CD14-positive monocyte (primary cell): ENCODE measurements around the gene RNF19B. TPM values are rescaled to one million over a fixed set of nuclear protein-coding genes. Genes with fewer than 3 reads are reported as not detected.

ENCODE experiments used
- DNase-seq, 3 donors: peaks; one replicate each; pipeline ENCODE4 v3.0.0-alpha.2; 2011 to 2022
- H2AFZ ChIP-seq: 2 replicates; pipeline ENCODE4 v1.6.0; 2012; ENCODE audit warnings: mild to moderate bottlenecking, low read depth, low read length, inconsistent platforms; ENCODE audit not compliant: insufficient read depth, poor library complexity, severe bottlenecking
- H3K27ac ChIP-seq, 2 donors: 1 replicate in 1 of 2; 2 replicates in 1 of 2; pipeline ENCODE4 v1.5.1; 2012 to 2013; ENCODE audit warnings: low read length in 2 of 2, control low read depth in 1 of 2, inconsistent platforms in 1 of 2, low read depth in 1 of 2, mild to moderate bottlenecking in 1 of 2
- H3K27me3 ChIP-seq, 2 donors: one replicate each; pipeline versions ENCODE4 v1.6.0 to v1.6.1; 2011 to 2013; ENCODE audit warnings: low read length in 2 of 2; ENCODE audit not compliant: control insufficient read depth in 2 of 2, insufficient read depth in 2 of 2
- H3K36me3 ChIP-seq, 2 donors: replicated peaks in 1 of 2; 1 replicate in 1 of 2; 2 replicates in 1 of 2; pipeline versions ENCODE4 v1.5.1 to v1.6.1; 2012 to 2013; ENCODE audit warnings: low read length in 2 of 2, control low read depth in 1 of 2, inconsistent platforms in 1 of 2, mild to moderate bottlenecking in 1 of 2; ENCODE audit not compliant: insufficient read depth in 2 of 2, control insufficient read depth in 1 of 2
- H3K4me1 ChIP-seq, 2 donors: 1 replicate in 1 of 2; 2 replicates in 1 of 2; pipeline versions ENCODE4 v1.5.1 to v1.6.1; 2012 to 2013; ENCODE audit warnings: low read length in 2 of 2, control low read depth in 1 of 2, inconsistent platforms in 1 of 2, mild to moderate bottlenecking in 1 of 2, moderate library complexity in 1 of 2; ENCODE audit not compliant: insufficient read depth in 2 of 2, control insufficient read depth in 1 of 2
- H3K4me2 ChIP-seq: replicated peaks from 2 replicates; pipeline ENCODE3; 2012; ENCODE audit warnings: low read length, moderate library complexity, mild to moderate bottlenecking; ENCODE audit not compliant: poor library complexity, severe bottlenecking; ENCODE audit errors: extremely low read depth
- H3K4me3 ChIP-seq, 3 experiments: fragments of 200-600 bp in 1 of 3; sonication (generic) in 1 of 3; replicated peaks in 1 of 3; 1 replicate in 2 of 3; 2 replicates in 1 of 3; pipeline ENCODE4 v1.5.1; 2011 to 2013; ENCODE audit warnings: low read length in 3 of 3, mild to moderate bottlenecking in 3 of 3, control low read depth in 2 of 3, low read depth in 2 of 3, inconsistent platforms in 1 of 3, moderate library complexity in 1 of 3
- H3K79me2 ChIP-seq: 2 replicates; pipeline ENCODE4 v1.6.0; 2012; ENCODE audit warnings: mild to moderate bottlenecking, control low read depth, inconsistent platforms, low read length, moderate library complexity; ENCODE audit not compliant: insufficient read depth
- H3K9ac ChIP-seq: 2 replicates; pipeline ENCODE4 v1.6.0; 2017; ENCODE audit warnings: low read length, mild to moderate bottlenecking; ENCODE audit not compliant: insufficient read depth, poor library complexity, severe bottlenecking
- H3K9me3 ChIP-seq, 2 donors: replicated peaks in 1 of 2; 1 replicate in 1 of 2; 2 replicates in 1 of 2; pipeline versions ENCODE4 v1.5.1 to v1.6.1; 2012 to 2013; ENCODE audit warnings: low read length in 2 of 2, control low read depth in 1 of 2; ENCODE audit not compliant: control insufficient read depth in 1 of 2, insufficient read depth in 1 of 2
- H4K20me1 ChIP-seq: 2 replicates; pipeline ENCODE4 v1.6.0; 2012; ENCODE audit warnings: mild to moderate bottlenecking, low read length, control low read depth, moderate library complexity; ENCODE audit not compliant: insufficient read depth
- H3K27ac Mint-ChIP-seq, 7 donors: one replicate each; pipeline ENCODE4 v1.8.0; 2020; ENCODE audit warnings: mild to moderate bottlenecking in 7 of 7, mixed read lengths in 7 of 7, moderate library complexity in 6 of 7, inconsistent platforms in 2 of 7
- H3K27me3 Mint-ChIP-seq, 3 donors: one replicate each; pipeline ENCODE4 v1.8.0; 2021 to 2022; ENCODE audit warnings: low read depth in 3 of 3, mild to moderate bottlenecking in 3 of 3, mixed read lengths in 3 of 3, moderate library complexity in 3 of 3, inconsistent platforms in 1 of 3
- H3K36me3 Mint-ChIP-seq, 2 donors: one replicate each; pipeline ENCODE4 v1.8.0; 2020; ENCODE audit warnings: mixed read lengths in 2 of 2, inconsistent platforms in 1 of 2, mild to moderate bottlenecking in 1 of 2
- H3K4me1 Mint-ChIP-seq: one replicate; pipeline ENCODE4 v1.8.0; 2020; ENCODE audit warnings: mild to moderate bottlenecking, mixed read lengths
- H3K4me3 Mint-ChIP-seq, 2 donors: one replicate each; pipeline ENCODE4 v1.8.0; 2020; ENCODE audit warnings: mild to moderate bottlenecking in 2 of 2, mixed read lengths in 2 of 2, moderate library complexity in 1 of 2
- H3K9me3 Mint-ChIP-seq, 7 donors: one replicate each; pipeline ENCODE4 v1.8.0; 2020 to 2022; ENCODE audit warnings: mixed read lengths in 7 of 7, mild to moderate bottlenecking in 6 of 7, moderate library complexity in 6 of 7, inconsistent platforms in 2 of 7
- CTCF ChIP-seq: fragments of 200-600 bp; IDR thresholded peaks from one replicate; pipeline ENCODE4 v1.8.0; 2022; ENCODE audit warnings: antibody characterized with exemption, mild to moderate bottlenecking
- WGBS: methylation state at CpG from one replicate; pipeline ENCODE4 v1.1.5; 2013; ENCODE audit warnings: missing lambda C conversion rate; ENCODE audit not compliant: insufficient coverage; 5-methylcytosine and 5-hydroxymethylcytosine counted together
- intact Hi-C, 2 donors: fragments of 100-400 bp; cut with micrococcal nuclease; formaldehyde crosslinking; loops; one replicate each; pipeline versions ENCODE4 v1.15.0 to v1.15.1; 2023
- polyA plus RNA-seq, 3 donors: library from polyadenylated mRNA; depleted of rRNA in 1 of 3; unstranded in 2 of 3; stranded (reverse) in 1 of 3; fragments of 300-500 nt in 2 of 3; fragments of >200 nt in 1 of 3; fragmentation: Illumina TruSeq in 2 of 3; gene quantifications; 1 replicate in 2 of 3; 2 replicates in 1 of 3; pipeline ENCODE4 v1.2.3, GENCODE V29; 2012 to 2021

The RNF19B gene
- polyA plus RNA-seq, 3 donors, result 4.1 to 106 (median 5.8) TPM

GRCh38 chr1:32971576-32971975 is 7.0 kb upstream of the RNF19B start:
- Histone ChIP-seq H3K27me3 (peaks cover 22 to 26% of the 10 kb centered on the region in 2 donors), H2AFZ (no peak overlapping the region), H3K27ac (no peak overlapping the region), H3K4me3 (no peak overlapping the region), H3K79me2 (no peaks in the 10 kb centered on the region), H3K9ac (no peak overlapping the region), H3K9me3 (no peaks in the 10 kb centered on the region), H3K36me3 (no peaks in the 10 kb centered on the region), H4K20me1 (no peaks in the 10 kb centered on the region), H3K4me1 (peaks cover 16 to 22% of the 10 kb centered on the region in 2 donors), H3K4me2 (no peak overlapping the region)
- H3K4me3 Mint-ChIP-seq, result peak overlapping the region in 1 of 2 donors; percentile 94
- peaks cover 9 to 18% of the 10 kb centered on the region in 2 donors for H3K36me3 Mint-ChIP-seq
- H3K9me3 Mint-ChIP-seq, result peaks cover 0 to 13% (median 5%) of the 10 kb centered on the region in 7 donors
- DNase-seq, result no peak
- peaks cover 27% of the 10 kb centered on the region for H3K4me1 Mint-ChIP-seq
- intact Hi-C loops, result no loop called here
- H3K27ac Mint-ChIP-seq, result no peak overlapping the region
- H3K27me3 Mint-ChIP-seq, result peaks cover 27 to 30% (median 29%) of the 10 kb centered on the region in 3 donors
- WGBS, result no CpG with 5 or more reads among the region's 3 CpGs
- TF ChIP-seq CTCF, result no peak

GRCh38 chr1:32971156-32971555 is 6.5 kb upstream of the RNF19B start:
- no peak overlapping the region for H3K4me2 ChIP-seq
- WGBS, result 100% methylated on average over 1 of the region's 1 CpG
- Mint-ChIP-seq H3K4me1 (peaks cover 28% of the 10 kb centered on the region), H3K36me3 (peaks cover 9 to 18% of the 10 kb centered on the region in 2 donors), H3K4me3 (peak overlapping the region in 1 of 2 donors; percentile 54), H3K27me3 (peaks cover 27 to 30% (median 29%) of the 10 kb centered on the region in 3 donors), H3K27ac (peak overlapping the region in 2 of 7 donors; percentile 5 to 73), H3K9me3 (peaks cover 0 to 13% (median 5%) of the 10 kb centered on the region in 7 donors)
- H3K4me3 ChIP-seq, result no peak overlapping the region
- peaks cover 22 to 26% of the 10 kb centered on the region in 2 donors for H3K27me3 ChIP-seq
- no peak for DNase-seq
- no peak overlapping the region for H3K9ac ChIP-seq
- H2AFZ ChIP-seq, result no peak overlapping the region
- no peaks in the 10 kb centered on the region for H3K79me2 ChIP-seq
- no peaks in the 10 kb centered on the region for H4K20me1 ChIP-seq
- H3K9me3 ChIP-seq, result no peaks in the 10 kb centered on the region
- intact Hi-C loops, result no loop called here
- no peak overlapping the region for H3K27ac ChIP-seq
- no peak for TF ChIP-seq CTCF
- no peaks in the 10 kb centered on the region for H3K36me3 ChIP-seq
- H3K4me1 ChIP-seq, result peaks cover 16 to 23% of the 10 kb centered on the region in 2 donors
